22Rv1 (cell line): Measurements from ENCODE around the gene JPT2.

ENCODE experiments used
- CTCF ChIP-seq: fragments of 450-650 bp; IDR thresholded peaks from 2 replicates; pipeline ENCODE4 v1.5.1; 2017; ENCODE audit warnings: mild to moderate bottlenecking
- ZFX ChIP-seq: fragments of 450-650 bp; IDR thresholded peaks from 2 replicates; pipeline ENCODE4 v1.6.1; 2017; ENCODE audit warnings: antibody characterized with exemption, borderline replicate concordance

- TF ChIP-seq CTCF (no peak), ZFX (no peak)
Observed at GRCh38 chr16:1688807-1689560, 10.9 kb downstream of the JPT2 start.
